D721Med (cell line): Measurements from ENCODE around the gene RANBP1.

ENCODE experiments used
- DNase-seq: peaks from one replicate; pipeline ENCODE4 v3.0.0; 2011; ENCODE audit warnings: low spot score; ENCODE audit not compliant: insufficient read length
- FAIRE-seq: peaks from 2 replicates; lab custom pipeline; 2011; peaks lifted over from hg19 to GRCh38; lab: Jason Lieb, UNC
- TF ChIP-seq, protein P1 (sequence below): IDR thresholded peaks from 2 replicates; pipeline ENCODE4 v1.5.1; 2012; ENCODE audit warnings: mild to moderate bottlenecking, control low read depth; ENCODE audit not compliant: insufficient read depth; ENCODE audit errors: missing control alignments

The RANBP1 gene

GRCh38 chr22:20136603-20136873 lies 20.6 kb downstream of the RANBP1 start:
- TF ChIP-seq, protein P1, sequence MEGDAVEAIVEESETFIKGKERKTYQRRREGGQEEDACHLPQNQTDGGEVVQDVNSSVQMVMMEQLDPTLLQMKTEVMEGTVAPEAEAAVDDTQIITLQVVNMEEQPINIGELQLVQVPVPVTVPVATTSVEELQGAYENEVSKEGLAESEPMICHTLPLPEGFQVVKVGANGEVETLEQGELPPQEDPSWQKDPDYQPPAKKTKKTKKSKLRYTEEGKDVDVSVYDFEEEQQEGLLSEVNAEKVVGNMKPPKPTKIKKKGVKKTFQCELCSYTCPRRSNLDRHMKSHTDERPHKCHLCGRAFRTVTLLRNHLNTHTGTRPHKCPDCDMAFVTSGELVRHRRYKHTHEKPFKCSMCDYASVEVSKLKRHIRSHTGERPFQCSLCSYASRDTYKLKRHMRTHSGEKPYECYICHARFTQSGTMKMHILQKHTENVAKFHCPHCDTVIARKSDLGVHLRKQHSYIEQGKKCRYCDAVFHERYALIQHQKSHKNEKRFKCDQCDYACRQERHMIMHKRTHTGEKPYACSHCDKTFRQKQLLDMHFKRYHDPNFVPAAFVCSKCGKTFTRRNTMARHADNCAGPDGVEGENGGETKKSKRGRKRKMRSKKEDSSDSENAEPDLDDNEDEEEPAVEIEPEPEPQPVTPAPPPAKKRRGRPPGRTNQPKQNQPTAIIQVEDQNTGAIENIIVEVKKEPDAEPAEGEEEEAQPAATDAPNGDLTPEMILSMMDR = no peak
- no peak for DNase-seq
- FAIRE-seq = no peak

- FAIRE-seq (no peak), DNase-seq (no peak)
- TF ChIP-seq, protein P1 = no peak
These were observed 21.2 kb downstream of the RANBP1 start for GRCh38 chr22:20137113-20137512.

DNA sequence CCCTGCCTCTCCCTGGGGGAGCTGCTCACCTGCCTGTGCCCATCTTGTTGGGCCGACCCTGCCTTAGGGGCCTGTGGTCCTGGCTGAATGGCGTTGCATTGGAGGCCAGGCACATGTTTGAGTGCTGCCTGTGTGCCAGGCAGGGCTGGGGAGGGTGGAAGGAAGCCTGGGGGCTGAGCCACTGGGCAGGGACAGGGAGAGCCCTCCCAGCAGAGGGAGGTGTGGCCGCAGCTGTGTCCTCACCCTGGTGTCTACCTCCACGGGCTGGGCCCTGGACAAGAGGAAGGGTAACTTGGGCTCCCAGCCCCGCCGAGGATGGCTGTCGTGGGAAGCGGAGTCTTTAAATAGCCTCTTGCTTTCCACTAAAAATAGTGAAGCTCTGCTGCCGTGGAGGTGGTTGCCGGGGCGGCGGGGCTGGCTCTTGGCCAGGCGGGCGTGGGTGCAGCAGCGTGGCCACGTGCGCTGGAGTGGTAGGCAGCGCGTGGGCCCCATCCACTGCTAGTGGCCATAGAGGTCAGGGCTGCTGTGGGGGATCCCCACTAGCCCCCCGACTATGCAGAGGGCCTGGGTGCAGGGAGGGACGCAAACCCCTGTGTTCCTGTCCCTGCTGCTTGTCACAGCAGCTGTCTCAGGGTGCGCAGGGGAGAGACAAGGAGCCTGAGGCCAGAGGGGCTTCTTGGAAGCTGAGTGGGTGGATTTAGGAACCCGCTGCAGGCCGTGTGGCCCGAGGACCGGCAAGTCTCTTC lies 21.9 kb downstream of the RANBP1 start:
- DNase-seq = no peak
- TF ChIP-seq, protein P1 = no peak
- no peak for FAIRE-seq

- DNase-seq (no peak), FAIRE-seq (no peak)
- TF ChIP-seq, protein P1 = no peak
These were observed 22.5 kb downstream of the RANBP1 start for GRCh38 chr22:20138417-20138738.

DNA sequence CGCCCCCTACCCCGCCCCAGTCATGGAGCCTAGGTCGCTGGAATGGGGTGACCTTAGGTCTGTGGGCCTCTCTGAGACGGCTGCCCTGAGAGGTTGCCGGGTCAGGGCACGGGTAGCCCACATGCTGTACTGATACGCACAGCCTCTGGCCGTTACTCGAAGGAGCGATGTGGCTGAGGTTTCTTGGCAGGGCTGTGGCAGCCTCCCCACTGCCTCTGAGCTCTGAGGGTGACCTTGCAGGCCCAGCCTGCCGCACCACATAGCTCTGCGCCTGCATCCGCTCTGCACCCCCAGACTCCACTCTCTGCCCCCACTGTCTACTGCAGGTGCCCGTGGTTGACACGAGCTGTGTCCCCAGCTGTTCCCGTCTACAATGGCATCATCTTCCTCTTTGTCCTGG lies 23.0 kb downstream of the RANBP1 start:
- FAIRE-seq (no peak), DNase-seq (no peak)
- TF ChIP-seq, protein P1 = no peak

- TF ChIP-seq, protein P1 = no peak
- no peak for DNase-seq
- no peak for FAIRE-seq
These were observed 23.6 kb downstream of the RANBP1 start for GRCh38 chr22:20139391-20140106.

DNA sequence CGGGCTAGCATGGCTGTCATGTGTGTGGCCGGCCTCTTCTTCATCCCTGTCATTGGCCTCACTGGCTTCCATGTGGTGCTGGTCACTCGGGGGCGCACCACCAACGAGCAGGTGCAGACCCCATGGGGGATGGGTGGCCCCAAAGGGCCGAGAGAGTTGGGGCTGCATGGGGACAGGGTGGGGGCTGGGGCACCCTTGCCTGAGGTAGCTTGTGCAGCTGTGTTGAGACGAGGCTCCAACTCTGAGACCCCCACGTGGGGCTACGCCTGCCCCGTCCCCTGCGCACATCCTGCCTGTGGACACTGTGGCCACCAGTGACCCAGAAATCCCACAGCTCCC lies 24.2 kb downstream of the RANBP1 start:
- DNase-seq = no peak
- FAIRE-seq = no peak
- TF ChIP-seq, protein P1 = no peak
